OCI-LY7 (cell line): Measurements from ENCODE around the gene HTD2.

ENCODE experiments used
- CTCF ChIP-seq: fragments of 200-600 bp; sonication (generic); conservative IDR thresholded peaks from 2 replicates; pipeline ENCODE4 v1.5.1; 2014; ENCODE audit warnings: mild to moderate bottlenecking, antibody characterized with exemption, low read length, moderate library complexity, mixed read lengths
- EZH2phosphoT487 ChIP-seq: fragments of 200-600 bp; sonication (generic); IDR thresholded peaks from 2 replicates; pipeline ENCODE4 v1.6.1; 2018; ENCODE audit warnings: low read depth, borderline replicate concordance, mild to moderate bottlenecking, mixed run types, antibody characterized with exemption, low read length, moderate library complexity, mixed read lengths

GRCh38 chr3:58357402-58357801, 51.1 kb downstream of the HTD2 start:
- no peak for TF ChIP-seq CTCF
- no peak for TF ChIP-seq EZH2phosphoT487
